DND-41 (cell line): ENCODE results near the gene ANO3.

Experiments used
- CTCF ChIP-seq: IDR thresholded peaks from 2 replicates; pipeline ENCODE4 v1.5.1; 2012; ENCODE audit warnings: borderline replicate concordance, low read length, moderate library complexity, mild to moderate bottlenecking; ENCODE audit not compliant: poor library complexity, severe bottlenecking; ENCODE audit errors: extremely low read depth
- EZH2 ChIP-seq: IDR thresholded peaks from 3 replicates; pipeline ENCODE4 v1.6.1; 2012; ENCODE audit warnings: borderline replicate concordance, low read depth, mild to moderate bottlenecking, moderate library complexity, low read length, inconsistent platforms; ENCODE audit not compliant: severe bottlenecking

GRCh38 chr11:26607725-26608506, 276.0 kb downstream of the ANO3 start:
- TF ChIP-seq CTCF (no peak), EZH2 (no peak)
